ENCODE results near the gene RTP3. TPM values are rescaled to one million over a fixed set of nuclear protein-coding genes. Genes with fewer than 3 reads are reported as not detected.

RTP3 gene
- total RNA-seq, 1 donor from 2014 or later, result not detected

GRCh38 chr3:46539443-46540005 is 41.7 kb downstream of the RTP3 start:
- no peaks in the 10 kb centered on the region for H3K9me3 Mint-ChIP-seq (ENCODE audit: unreplicated experiment)
- no peak overlapping the region for H3K4me3 Mint-ChIP-seq (ENCODE audit: unreplicated experiment)
- H3K4me1 Mint-ChIP-seq (ENCODE audit: unreplicated experiment), result peaks cover 14% of the 10 kb centered on the region
- H3K27ac Mint-ChIP-seq (ENCODE audit: unreplicated experiment), result no peak overlapping the region
- TF ChIP-seq, protein P1, sequence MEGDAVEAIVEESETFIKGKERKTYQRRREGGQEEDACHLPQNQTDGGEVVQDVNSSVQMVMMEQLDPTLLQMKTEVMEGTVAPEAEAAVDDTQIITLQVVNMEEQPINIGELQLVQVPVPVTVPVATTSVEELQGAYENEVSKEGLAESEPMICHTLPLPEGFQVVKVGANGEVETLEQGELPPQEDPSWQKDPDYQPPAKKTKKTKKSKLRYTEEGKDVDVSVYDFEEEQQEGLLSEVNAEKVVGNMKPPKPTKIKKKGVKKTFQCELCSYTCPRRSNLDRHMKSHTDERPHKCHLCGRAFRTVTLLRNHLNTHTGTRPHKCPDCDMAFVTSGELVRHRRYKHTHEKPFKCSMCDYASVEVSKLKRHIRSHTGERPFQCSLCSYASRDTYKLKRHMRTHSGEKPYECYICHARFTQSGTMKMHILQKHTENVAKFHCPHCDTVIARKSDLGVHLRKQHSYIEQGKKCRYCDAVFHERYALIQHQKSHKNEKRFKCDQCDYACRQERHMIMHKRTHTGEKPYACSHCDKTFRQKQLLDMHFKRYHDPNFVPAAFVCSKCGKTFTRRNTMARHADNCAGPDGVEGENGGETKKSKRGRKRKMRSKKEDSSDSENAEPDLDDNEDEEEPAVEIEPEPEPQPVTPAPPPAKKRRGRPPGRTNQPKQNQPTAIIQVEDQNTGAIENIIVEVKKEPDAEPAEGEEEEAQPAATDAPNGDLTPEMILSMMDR (IDR thresholded peaks at IDR 0.05), result no peak
- H3K36me3 Mint-ChIP-seq (ENCODE audit: unreplicated experiment), result no peaks in the 10 kb centered on the region
- DNase-seq (ENCODE audit: extremely low spot score, unreplicated experiment), result peak; percentile 65
- no peaks in the 10 kb centered on the region for H3K27me3 Mint-ChIP-seq (ENCODE audit: unreplicated experiment)

DNA sequence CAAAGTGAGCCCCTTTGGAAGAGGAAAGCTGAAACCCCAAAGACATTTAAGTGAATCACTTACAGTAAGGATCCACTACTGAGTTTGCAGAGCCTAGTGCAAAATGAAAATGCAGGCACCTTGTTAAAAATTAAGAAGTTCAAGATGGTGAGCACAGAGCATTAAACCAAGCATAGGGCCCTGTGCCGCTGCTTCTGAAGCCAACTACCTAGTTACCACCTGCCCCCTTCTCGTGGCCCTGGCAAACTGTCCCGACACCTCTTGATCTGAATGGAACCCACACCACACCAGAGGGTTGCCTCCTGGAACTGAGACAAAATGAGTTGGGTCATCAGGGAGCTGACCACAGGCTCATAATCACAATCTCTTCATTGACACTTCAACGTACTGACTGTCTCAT is 42.8 kb downstream of the RTP3 start:
- H3K4me1 Mint-ChIP-seq (ENCODE audit: unreplicated experiment), result peaks cover 14% of the 10 kb centered on the region
- TF ChIP-seq, protein P1 (IDR thresholded peaks at IDR 0.05), result no peak
- no peaks in the 10 kb centered on the region for H3K9me3 Mint-ChIP-seq (ENCODE audit: unreplicated experiment)
- no peaks in the 10 kb centered on the region for H3K36me3 Mint-ChIP-seq (ENCODE audit: unreplicated experiment)
- H3K27ac Mint-ChIP-seq (ENCODE audit: unreplicated experiment), result no peak overlapping the region
- no peak overlapping the region for H3K4me3 Mint-ChIP-seq (ENCODE audit: unreplicated experiment)
- peak; percentile 21 for DNase-seq (ENCODE audit: extremely low spot score, unreplicated experiment)
- no peaks in the 10 kb centered on the region for H3K27me3 Mint-ChIP-seq (ENCODE audit: unreplicated experiment)

GRCh38 chr3:46541835-46542234 is 44.1 kb downstream of the RTP3 start:
- H3K4me3 Mint-ChIP-seq (ENCODE audit: unreplicated experiment), result no peak overlapping the region
- peaks cover 14% of the 10 kb centered on the region for H3K4me1 Mint-ChIP-seq (ENCODE audit: unreplicated experiment)
- no peaks in the 10 kb centered on the region for H3K36me3 Mint-ChIP-seq (ENCODE audit: unreplicated experiment)
- DNase-seq (ENCODE audit: extremely low spot score, unreplicated experiment), result peak; percentile 4
- H3K27ac Mint-ChIP-seq (ENCODE audit: unreplicated experiment), result no peak overlapping the region
- H3K9me3 Mint-ChIP-seq (ENCODE audit: unreplicated experiment), result no peaks in the 10 kb centered on the region
- TF ChIP-seq, protein P1 (IDR thresholded peaks at IDR 0.05), result no peak
- H3K27me3 Mint-ChIP-seq (ENCODE audit: unreplicated experiment), result no peaks in the 10 kb centered on the region

GRCh38 chr3:46542344-46542743 is 44.6 kb downstream of the RTP3 start:
- Mint-ChIP-seq H3K4me3 (ENCODE audit: unreplicated experiment) (no peak overlapping the region), H3K27me3 (ENCODE audit: unreplicated experiment) (no peaks in the 10 kb centered on the region), H3K36me3 (ENCODE audit: unreplicated experiment) (no peaks in the 10 kb centered on the region), H3K27ac (ENCODE audit: unreplicated experiment) (no peak overlapping the region), H3K4me1 (ENCODE audit: unreplicated experiment) (peaks cover 14% of the 10 kb centered on the region), H3K9me3 (ENCODE audit: unreplicated experiment) (no peaks in the 10 kb centered on the region)
- no peak for DNase-seq (ENCODE audit: extremely low spot score, unreplicated experiment)
- TF ChIP-seq, protein P1 (IDR thresholded peaks at IDR 0.05), result no peak

- TF ChIP-seq, protein P1 (IDR thresholded peaks at IDR 0.05), result no peak
- Mint-ChIP-seq H3K4me3 (ENCODE audit: unreplicated experiment) (no peak overlapping the region), H3K9me3 (ENCODE audit: unreplicated experiment) (no peaks in the 10 kb centered on the region), H3K4me1 (ENCODE audit: unreplicated experiment) (peaks cover 14% of the 10 kb centered on the region), H3K36me3 (ENCODE audit: unreplicated experiment) (no peaks in the 10 kb centered on the region), H3K27me3 (ENCODE audit: unreplicated experiment) (no peaks in the 10 kb centered on the region), H3K27ac (ENCODE audit: unreplicated experiment) (no peak overlapping the region)
- peak; percentile 57 for DNase-seq (ENCODE audit: extremely low spot score, unreplicated experiment)
These were observed 45.0 kb downstream of the RTP3 start for GRCh38 chr3:46542801-46543201.

Measured in osteocyte (in vitro differentiated cells).